Duodenal mucosa (tissue), 2 donors: Measurements from ENCODE around the gene OR2D2.
"Not testable (repeated sequence)": the region's sequence is repeated elsewhere in the genome, so short reads cannot be mapped to it uniquely, and the experiment has no call there.

Experiments used
- H3K27ac ChIP-seq: one replicate; pipeline ENCODE4 v1.7.0; 2013; ENCODE audit warnings: low read depth, low read length
- H3K27me3 ChIP-seq, 2 donors: one replicate each; pipeline ENCODE4 v1.7.0; 2013; ENCODE audit warnings: low read length in 2 of 2, control low read depth in 1 of 2; ENCODE audit not compliant: insufficient read depth in 2 of 2, control insufficient read depth in 1 of 2
- H3K36me3 ChIP-seq, 2 donors: one replicate each; pipeline ENCODE4 v1.7.0; 2013; ENCODE audit warnings: low read length in 2 of 2, control low read depth in 1 of 2; ENCODE audit not compliant: insufficient read depth in 2 of 2, control insufficient read depth in 1 of 2
- H3K4me1 ChIP-seq, 2 donors: one replicate each; pipeline ENCODE4 v1.7.0; 2013; ENCODE audit warnings: low read length in 2 of 2, control low read depth in 1 of 2; ENCODE audit not compliant: insufficient read depth in 2 of 2, control insufficient read depth in 1 of 2
- H3K4me3 ChIP-seq, 2 donors: one replicate each; pipeline ENCODE4 v1.7.0; 2013; ENCODE audit warnings: low read length in 2 of 2, low read depth in 1 of 2
- H3K9ac ChIP-seq, 2 donors: one replicate each; pipeline ENCODE4 v1.7.0; 2013; ENCODE audit warnings: low read length in 2 of 2, low read depth in 1 of 2
- H3K9me3 ChIP-seq, 2 donors: one replicate each; pipeline ENCODE4 v1.7.0; 2013; ENCODE audit warnings: low read length in 2 of 2, control low read depth in 1 of 2; ENCODE audit not compliant: control insufficient read depth in 1 of 2

The OR2D2 gene

DNA sequence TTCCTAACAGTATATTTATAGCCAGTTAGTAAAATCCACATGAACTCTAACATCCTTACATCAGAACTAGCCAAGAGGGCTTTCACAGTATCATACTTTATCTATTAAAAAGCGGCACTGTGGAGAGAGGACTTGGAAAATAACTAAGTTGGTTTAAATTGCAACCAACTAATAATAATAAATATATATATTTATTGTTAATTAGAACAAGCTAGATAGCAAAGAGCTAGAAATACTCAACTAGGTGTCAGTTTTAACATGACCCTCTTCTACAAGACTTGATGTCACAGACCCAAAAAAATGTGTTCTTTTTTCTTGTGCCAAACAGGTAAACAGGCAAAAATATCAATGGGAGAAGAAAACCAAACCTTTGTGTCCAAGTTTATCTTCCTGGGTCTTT, 28.4 kb upstream of the OR2D2 start, which contains the start of gene OR2D3:
OR2D3 (plus strand) TSS at position 301 of the 400 bp plus-strand sequence; CDS start at position 301, 0 bp downstream.
- Histone ChIP-seq H3K4me3 (no peak within 1 kb of the TSS), H3K27ac (no peak within 1 kb of the TSS), H3K9ac (no peak within 1 kb of the TSS), H3K36me3 (no peaks in the 10 kb centered on the region), H3K4me1 (no peaks in the 10 kb centered on the region), H3K27me3 (no peaks in the 10 kb centered on the region), H3K9me3 (no peaks in the 10 kb centered on the region)

DNA sequence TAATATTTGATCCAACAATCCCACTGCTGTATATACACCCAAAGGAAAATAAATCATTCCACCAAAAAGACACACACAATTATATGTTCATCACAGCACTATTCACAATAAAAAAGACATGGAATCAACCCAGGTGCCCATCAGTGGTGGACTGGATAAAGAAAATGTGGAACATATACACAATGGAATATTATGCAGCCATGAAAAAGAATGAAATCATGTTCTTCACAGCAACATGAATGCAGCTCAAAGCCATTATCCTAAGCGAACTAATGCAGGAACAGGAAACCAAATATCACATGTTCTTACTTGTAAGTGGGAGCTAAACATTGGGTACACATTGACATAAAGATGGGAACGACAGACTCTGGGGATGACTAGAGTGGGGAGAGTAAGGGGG, 27.4 kb upstream of the OR2D2 start:
- Histone ChIP-seq H3K9ac (no peak overlapping the region), H3K9me3 (no peaks in the 10 kb centered on the region), H3K27ac (no peak overlapping the region)

GRCh38 chr11:6911948-6912347, 19.6 kb upstream of the OR2D2 start:
- Histone ChIP-seq H3K4me3 (no peak overlapping the region), H3K27me3 (no peaks in the 10 kb centered on the region), H3K4me1 (no peaks in the 10 kb centered on the region), H3K9me3 (no peaks in the 10 kb centered on the region), H3K9ac (no peak overlapping the region), H3K27ac (no peak overlapping the region), H3K36me3 (no peaks in the 10 kb centered on the region)

More for the DNA sequence above, 27.4 kb upstream of the OR2D2 start:
- Histone ChIP-seq H3K27me3 (no peaks in the 10 kb centered on the region), H3K4me1 (no peaks in the 10 kb centered on the region), H3K4me3 (no peak overlapping the region), H3K36me3 (no peaks in the 10 kb centered on the region)

DNA sequence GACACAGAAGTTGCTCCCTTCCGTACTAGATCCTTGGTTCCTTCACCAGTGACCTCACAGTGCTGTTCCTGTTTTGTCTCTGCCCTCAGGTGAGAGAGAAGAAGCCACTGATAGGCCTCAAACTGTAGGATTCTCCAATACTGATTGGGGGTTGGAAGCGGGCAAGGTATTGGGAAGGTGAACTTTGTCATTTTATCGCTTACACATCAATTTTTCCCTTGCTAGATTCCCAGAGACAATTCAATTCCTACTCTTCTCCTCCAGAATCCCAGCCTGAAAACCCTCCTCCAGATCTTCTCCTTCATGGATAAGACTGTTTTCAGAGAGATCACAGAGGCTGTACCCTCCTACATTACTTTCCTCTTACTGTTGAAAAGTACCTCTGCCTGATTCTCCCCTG, 19.1 kb upstream of the OR2D2 start:
- H3K9ac ChIP-seq: no peak overlapping the region

GRCh38 chr11:6904804-6905203, 12.5 kb upstream of the OR2D2 start:
- H3K9ac ChIP-seq, H3K27ac ChIP-seq, H3K27me3 ChIP-seq, H3K36me3 ChIP-seq, H3K4me1 ChIP-seq, H3K9me3 ChIP-seq, H3K4me3 ChIP-seq: not testable (repeated sequence)

More for the DNA sequence above, 19.1 kb upstream of the OR2D2 start:
- Histone ChIP-seq H3K4me1 (no peaks in the 10 kb centered on the region), H3K27me3 (no peaks in the 10 kb centered on the region), H3K27ac (no peak overlapping the region), H3K9me3 (no peaks in the 10 kb centered on the region), H3K4me3 (no peak overlapping the region), H3K36me3 (no peaks in the 10 kb centered on the region)

DNA sequence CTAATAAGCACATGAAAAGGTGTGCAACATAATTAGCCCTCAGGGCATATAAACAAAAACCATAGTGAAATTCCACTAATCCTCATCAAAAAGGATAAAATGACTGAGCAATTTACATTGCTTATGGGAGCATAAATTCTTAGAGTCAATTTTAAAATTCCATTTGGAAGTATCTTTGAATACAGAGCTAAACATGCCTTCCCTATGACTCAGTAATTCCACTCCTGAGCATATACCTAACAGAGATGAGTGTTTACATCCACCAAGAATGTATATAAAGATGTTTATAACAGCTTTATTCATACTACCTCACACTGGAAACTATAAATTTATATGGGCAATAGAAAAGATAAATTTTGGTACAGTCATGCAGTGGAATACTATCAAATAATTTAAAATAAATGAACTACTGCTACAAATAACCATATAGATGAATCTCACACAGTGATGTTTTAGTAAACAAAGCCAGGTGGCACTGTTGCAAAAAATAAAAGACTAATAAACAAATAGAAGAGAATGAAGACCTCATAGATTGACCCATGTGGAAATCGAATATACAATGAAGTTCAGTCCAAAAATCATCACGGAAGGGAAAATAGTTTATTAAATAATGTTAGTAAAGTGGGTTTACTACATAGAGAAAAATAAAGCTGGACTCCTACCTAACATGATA, 8.2 kb upstream of the OR2D2 start:
- no peaks in the 10 kb centered on the region for H3K36me3 ChIP-seq
- no peak overlapping the region for H3K27ac ChIP-seq
- no peak overlapping the region for H3K4me3 ChIP-seq
- H3K27me3 ChIP-seq: no peaks in the 10 kb centered on the region
- H3K9ac ChIP-seq: no peak overlapping the region
- H3K9me3 ChIP-seq: no peaks in the 10 kb centered on the region
- H3K4me1 ChIP-seq: no peaks in the 10 kb centered on the region

GRCh38 chr11:6898911-6899310, 6.6 kb upstream of the OR2D2 start:
- no peaks in the 10 kb centered on the region for H3K9me3 ChIP-seq
- H3K27me3 ChIP-seq: no peaks in the 10 kb centered on the region
- H3K36me3 ChIP-seq: no peaks in the 10 kb centered on the region
- no peaks in the 10 kb centered on the region for H3K4me1 ChIP-seq
- no peak overlapping the region for H3K9ac ChIP-seq
- H3K4me3 ChIP-seq: no peak overlapping the region
- no peak overlapping the region for H3K27ac ChIP-seq

- no peaks in the 10 kb centered on the region for H3K36me3 ChIP-seq
- H3K4me1 ChIP-seq: no peaks in the 10 kb centered on the region
- H3K4me3 ChIP-seq: no peak overlapping the region
- H3K27me3 ChIP-seq: no peaks in the 10 kb centered on the region
- H3K27ac ChIP-seq: no peak overlapping the region
- H3K9ac ChIP-seq: no peak overlapping the region
- no peaks in the 10 kb centered on the region for H3K9me3 ChIP-seq
These were observed 2.7 kb upstream of the OR2D2 start for GRCh38 chr11:6895010-6895409.

DNA sequence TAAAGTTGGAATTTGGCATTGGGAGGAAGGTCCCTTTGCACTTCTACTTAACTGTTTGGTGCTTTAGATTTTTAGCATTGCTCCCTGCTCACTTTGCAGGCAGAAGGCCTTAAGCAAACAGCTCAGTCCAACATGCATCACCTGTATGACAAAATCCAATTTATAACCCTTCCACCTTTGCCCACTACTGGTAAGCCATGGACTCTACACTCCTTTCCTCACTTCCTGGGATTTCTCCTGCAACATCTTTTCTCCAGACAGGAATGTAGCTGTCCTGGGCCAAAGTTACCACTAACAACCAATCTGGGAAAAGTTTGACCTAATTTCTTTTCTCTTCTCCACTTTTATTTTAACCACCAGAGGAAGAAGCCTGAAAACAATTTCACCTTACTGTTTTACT, 1.8 kb upstream of the OR2D2 start:
- Histone ChIP-seq H3K27ac (no peak overlapping the region), H3K4me1 (no peaks in the 10 kb centered on the region), H3K9me3 (no peaks in the 10 kb centered on the region), H3K27me3 (no peaks in the 10 kb centered on the region), H3K36me3 (no peaks in the 10 kb centered on the region), H3K4me3 (no peak overlapping the region), H3K9ac (no peak overlapping the region)

- no peak overlapping the region for H3K27ac ChIP-seq
- H3K9ac ChIP-seq: no peak overlapping the region
- H3K27me3 ChIP-seq: no peaks in the 10 kb centered on the region
- no peak overlapping the region for H3K4me3 ChIP-seq
- H3K36me3 ChIP-seq: no peaks in the 10 kb centered on the region
- H3K9me3 ChIP-seq: peaks cover 0 to 3% of the 10 kb centered on the region in 2 donors
- no peaks in the 10 kb centered on the region for H3K4me1 ChIP-seq
These were observed 2.5 kb downstream of the OR2D2 start for GRCh38 chr11:6889835-6890234.
